ENCODE data around the gene SPINK4. TPM values are rescaled to one million over a fixed set of nuclear protein-coding genes. Genes with fewer than 3 reads are reported as not detected.

Gene SPINK4
- total and polyA plus RNA-seq, 8 donors: 1.4 to 9.2 (median 1.5) TPM; not detected in 5

GRCh38 chr9:33244137-33244784 is 4.3 kb downstream of the SPINK4 start:
- H3K27ac ChIP-seq: no peak overlapping the region
- intact Hi-C loops (cut with DNase I): loop anchor here in 1 of 3 donors (10.0 kb wide), 1 partner anchor 59 kb away; no protein-coding TSS in a partner anchor
- ATAC-seq (no peak), FAIRE-seq (no peak), DNase-seq (no peak)
- no peaks in the 10 kb centered on the region for H3K4me1 ChIP-seq
- H3K4me3 ChIP-seq: no peak overlapping the region
- no peaks in the 10 kb centered on the region for H3K9me3 ChIP-seq
- TF ChIP-seq, protein P1, sequence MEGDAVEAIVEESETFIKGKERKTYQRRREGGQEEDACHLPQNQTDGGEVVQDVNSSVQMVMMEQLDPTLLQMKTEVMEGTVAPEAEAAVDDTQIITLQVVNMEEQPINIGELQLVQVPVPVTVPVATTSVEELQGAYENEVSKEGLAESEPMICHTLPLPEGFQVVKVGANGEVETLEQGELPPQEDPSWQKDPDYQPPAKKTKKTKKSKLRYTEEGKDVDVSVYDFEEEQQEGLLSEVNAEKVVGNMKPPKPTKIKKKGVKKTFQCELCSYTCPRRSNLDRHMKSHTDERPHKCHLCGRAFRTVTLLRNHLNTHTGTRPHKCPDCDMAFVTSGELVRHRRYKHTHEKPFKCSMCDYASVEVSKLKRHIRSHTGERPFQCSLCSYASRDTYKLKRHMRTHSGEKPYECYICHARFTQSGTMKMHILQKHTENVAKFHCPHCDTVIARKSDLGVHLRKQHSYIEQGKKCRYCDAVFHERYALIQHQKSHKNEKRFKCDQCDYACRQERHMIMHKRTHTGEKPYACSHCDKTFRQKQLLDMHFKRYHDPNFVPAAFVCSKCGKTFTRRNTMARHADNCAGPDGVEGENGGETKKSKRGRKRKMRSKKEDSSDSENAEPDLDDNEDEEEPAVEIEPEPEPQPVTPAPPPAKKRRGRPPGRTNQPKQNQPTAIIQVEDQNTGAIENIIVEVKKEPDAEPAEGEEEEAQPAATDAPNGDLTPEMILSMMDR (IDR thresholded peaks at IDR 0.05): no peak
- 73 to 75% methylated on average over 9 of the region's 9 CpGs for WGBS, 2 donors
- no peaks in the 10 kb centered on the region for H3K27me3 ChIP-seq
- H3K36me3 ChIP-seq: no peaks in the 10 kb centered on the region

GRCh38 chr9:33245341-33245740 is 5.4 kb downstream of the SPINK4 start:
- Histone ChIP-seq H3K4me1 (no peaks in the 10 kb centered on the region), H3K9me3 (no peaks in the 10 kb centered on the region), H3K36me3 (no peaks in the 10 kb centered on the region), H3K27me3 (no peaks in the 10 kb centered on the region), H3K27ac (no peak overlapping the region), H3K4me3 (no peak overlapping the region)
- TF ChIP-seq, protein P1 (IDR thresholded peaks at IDR 0.05): no peak
- whole genome bisulfite sequencing, 2 donors: 81 to 92% methylated on average over 2 of the region's 2 CpGs
- no peak for DNase-seq
- ATAC-seq: no peak
- intact Hi-C loops (cut with DNase I): loop anchor here in 1 of 3 donors (10.0 kb wide), 1 partner anchor 61 kb away; no protein-coding TSS in a partner anchor
- no peak for FAIRE-seq

DNA sequence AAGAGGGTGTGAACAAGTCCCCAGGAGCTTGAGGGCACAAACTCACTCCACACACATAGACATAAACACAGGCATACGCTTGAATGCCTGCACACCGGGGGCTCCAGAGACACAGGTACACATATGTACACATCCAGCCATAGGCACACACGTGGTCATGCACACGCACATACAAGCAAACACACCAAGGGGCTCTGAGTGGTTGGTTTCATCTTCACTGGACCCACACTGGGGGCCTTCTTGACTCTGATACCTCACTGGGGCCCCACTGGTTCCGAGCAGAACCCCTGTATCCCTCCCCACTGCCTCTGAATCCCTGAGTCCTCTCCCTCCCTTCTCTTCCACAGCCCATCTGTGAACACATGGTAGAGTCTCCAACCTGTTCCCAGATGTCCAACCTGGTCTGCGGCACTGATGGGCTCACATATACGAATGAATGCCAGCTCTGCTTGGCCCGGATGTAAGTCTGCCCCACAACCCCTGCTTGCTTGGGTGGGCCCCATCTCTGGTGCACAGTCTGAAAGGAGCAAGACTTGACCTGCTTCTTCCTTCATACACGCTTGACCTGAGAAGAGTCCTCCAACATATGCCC is 6.4 kb downstream of the SPINK4 start:
- H3K36me3 ChIP-seq: no peaks in the 10 kb centered on the region
- DNase-seq (no peak), ATAC-seq (no peak), FAIRE-seq (no peak)
- WGBS, 2 donors: 88 to 93% methylated on average over 9 of the region's 9 CpGs
- H3K27ac ChIP-seq: no peak overlapping the region
- H3K9me3 ChIP-seq: no peaks in the 10 kb centered on the region
- TF ChIP-seq, protein P1 (IDR thresholded peaks at IDR 0.05): no peak
- no peaks in the 10 kb centered on the region for H3K27me3 ChIP-seq
- H3K4me3 ChIP-seq: no peak overlapping the region
- intact Hi-C loops (cut with DNase I): loop anchor here in 1 of 3 donors (10.0 kb wide), 1 partner anchor 62 kb away; no protein-coding TSS in a partner anchor
- no peaks in the 10 kb centered on the region for H3K4me1 ChIP-seq

DNA sequence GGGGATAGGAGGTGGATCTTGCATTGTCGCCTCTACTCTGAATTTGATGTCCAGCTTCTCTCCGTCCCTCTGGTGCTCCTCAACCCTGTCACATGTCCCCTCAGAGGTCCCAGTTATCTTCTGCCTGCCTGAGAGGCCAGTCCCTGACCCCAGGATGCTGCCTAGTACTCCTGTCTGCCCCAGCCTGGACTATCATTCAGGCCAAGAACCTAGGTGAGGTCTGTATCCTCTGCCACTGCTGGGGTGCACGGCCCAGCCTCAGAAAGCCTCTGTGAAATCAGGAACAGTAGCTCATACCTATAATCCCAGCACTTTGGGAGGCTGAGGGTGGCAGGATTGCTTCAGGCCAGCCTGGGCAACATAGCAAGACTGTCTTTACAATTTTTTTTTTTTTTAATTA is 8.6 kb downstream of the SPINK4 start:
- no peak for DNase-seq
- peaks cover 0 to 9% (median 0%) of the 10 kb centered on the region in 3 donors for H3K36me3 ChIP-seq
- intact Hi-C loops (cut with DNase I): loop anchor here in 1 of 3 donors (10.0 kb wide), 1 partner anchor 64 kb away; no protein-coding TSS in a partner anchor
- TF ChIP-seq, protein P1 (IDR thresholded peaks at IDR 0.05): no peak
- no peak overlapping the region for H3K4me3 ChIP-seq
- 79 to 88% methylated on average over 3 of the region's 3 CpGs for WGBS, 2 donors
- H3K27me3 ChIP-seq: no peaks in the 10 kb centered on the region
- H3K4me1 ChIP-seq: no peaks in the 10 kb centered on the region
- H3K27ac ChIP-seq: no peak overlapping the region
- ATAC-seq: no peak
- no peaks in the 10 kb centered on the region for H3K9me3 ChIP-seq
- FAIRE-seq: no peak

Measured in pancreas (tissue), 10 donors.